ENCODE results near the gene LRRN2. TPM values are rescaled to one million over a fixed set of nuclear protein-coding genes. Genes with fewer than 3 reads are reported as not detected.

Gene LRRN2
- total RNA-seq, 1 experiment from 2014 or later = 4.6 TPM

GRCh38 chr1:204673909-204674649, 11.5 kb downstream of the LRRN2 start:
- Histone ChIP-seq H3K36me3 (ENCODE audit: low read depth) (no peaks in the 10 kb centered on the region), H3F3A (ENCODE audit: insufficient read depth, low read depth) (no peaks in the 10 kb centered on the region), H3K9me3 (ENCODE audit: insufficient read depth, low read depth) (no peaks in the 10 kb centered on the region), H4K20me1 (ENCODE audit: insufficient read depth) (no peaks in the 10 kb centered on the region), H3K9me2 (ENCODE audit: insufficient read depth) (no peaks in the 10 kb centered on the region), H3K4me1 (replicated peaks; ENCODE audit: insufficient read depth) (no peaks in the 10 kb centered on the region), H3K27ac (no peak overlapping the region), H3K79me2 (ENCODE audit: low read depth) (no peaks in the 10 kb centered on the region), H2AFZ (no peak overlapping the region), H3K4me3 (no peak overlapping the region), H3K4me2 (no peak overlapping the region), H3K27me3 (ENCODE audit: insufficient read depth, low read depth) (peaks cover 7% of the 10 kb centered on the region; the same call in 1 of the 2 replicates)
- ChIA-PET POLR2A (ENCODE audit: unreplicated experiment) (interaction anchor here (0.6 kb wide), 1 partner anchor 77 kb away, joined by 3 read pairs; no protein-coding TSS in a partner anchor), CTCF (no interaction called here)
- peak in 1 of 2 experiments; percentile 22 for DNase-seq
- intact Hi-C loops (cut with micrococcal nuclease; ENCODE audit: unreplicated experiment) = no loop called here
- no peak for TF ChIP-seq CTCF (conservative IDR thresholded peaks at IDR 0.05)
- TF ChIP-seq EZH2 (IDR thresholded peaks at IDR 0.05; ENCODE audit: low read depth) = no peak
- BruUV-seq (replicated peaks) = no TSS peak

GRCh38 chr1:204673209-204673608, 12.3 kb downstream of the LRRN2 start:
- H3K4me3 ChIP-seq = no peak overlapping the region
- no peak overlapping the region for H2AFZ ChIP-seq
- no peaks in the 10 kb centered on the region for H3K9me3 ChIP-seq (ENCODE audit: insufficient read depth, low read depth)
- no peak for DNase-seq
- no peak for TF ChIP-seq EZH2 (IDR thresholded peaks at IDR 0.05; ENCODE audit: low read depth)
- TF ChIP-seq CTCF (conservative IDR thresholded peaks at IDR 0.05) = no peak
- no peaks in the 10 kb centered on the region for H3F3A ChIP-seq (ENCODE audit: insufficient read depth, low read depth)
- CTCF ChIA-PET = no interaction called here
- H3K9me2 ChIP-seq (ENCODE audit: insufficient read depth) = no peaks in the 10 kb centered on the region
- H3K27me3 ChIP-seq (ENCODE audit: insufficient read depth, low read depth) = peaks cover 7% of the 10 kb centered on the region; the same call in 1 of the 2 replicates
- no peaks in the 10 kb centered on the region for H4K20me1 ChIP-seq (ENCODE audit: insufficient read depth)
- H3K4me2 ChIP-seq = no peak overlapping the region
- no peaks in the 10 kb centered on the region for H3K79me2 ChIP-seq (ENCODE audit: low read depth)
- POLR2A ChIA-PET (ENCODE audit: unreplicated experiment) = no interaction called here
- no TSS peak for BruUV-seq (replicated peaks)
- H3K4me1 ChIP-seq (replicated peaks; ENCODE audit: insufficient read depth) = no peaks in the 10 kb centered on the region
- no peaks in the 10 kb centered on the region for H3K36me3 ChIP-seq (ENCODE audit: low read depth)
- no peak overlapping the region for H3K27ac ChIP-seq
- intact Hi-C loops (cut with micrococcal nuclease; ENCODE audit: unreplicated experiment) = no loop called here

GRCh38 chr1:204672482-204673121, 12.9 kb downstream of the LRRN2 start:
- no TSS peak for BruUV-seq (replicated peaks)
- H3F3A ChIP-seq (ENCODE audit: insufficient read depth, low read depth) = no peaks in the 10 kb centered on the region
- POLR2A ChIA-PET (ENCODE audit: unreplicated experiment) = no interaction called here

More at GRCh38 chr1:204672482-204673121, 12.9 kb downstream of the LRRN2 start:
- no peak overlapping the region for H3K4me3 ChIP-seq
- H4K20me1 ChIP-seq (ENCODE audit: insufficient read depth) = no peaks in the 10 kb centered on the region
- no peak for DNase-seq
- no peak for TF ChIP-seq EZH2 (IDR thresholded peaks at IDR 0.05; ENCODE audit: low read depth)
- no peak for TF ChIP-seq CTCF (conservative IDR thresholded peaks at IDR 0.05)
- H3K4me1 ChIP-seq (replicated peaks; ENCODE audit: insufficient read depth) = no peaks in the 10 kb centered on the region
- no peaks in the 10 kb centered on the region for H3K9me3 ChIP-seq (ENCODE audit: insufficient read depth, low read depth)
- CTCF ChIA-PET = no interaction called here
- H3K27ac ChIP-seq = no peak overlapping the region
- intact Hi-C loops (cut with micrococcal nuclease; ENCODE audit: unreplicated experiment) = no loop called here
- no peak overlapping the region for H2AFZ ChIP-seq
- H3K27me3 ChIP-seq (ENCODE audit: insufficient read depth, low read depth) = peaks cover 7% of the 10 kb centered on the region; the same call in 1 of the 2 replicates
- H3K36me3 ChIP-seq (ENCODE audit: low read depth) = no peaks in the 10 kb centered on the region
- no peaks in the 10 kb centered on the region for H3K9me2 ChIP-seq (ENCODE audit: insufficient read depth)
- no peaks in the 10 kb centered on the region for H3K79me2 ChIP-seq (ENCODE audit: low read depth)
- no peak overlapping the region for H3K4me2 ChIP-seq

All from PC-9 (cell line).